GM03348 (cell line): Measurements from ENCODE around the gene GPR25.
"Not testable (repeated sequence)": the region's sequence is repeated elsewhere in the genome, so short reads cannot be mapped to it uniquely, and the experiment has no call there.

Source experiments
- DNase-seq: peaks from one replicate; pipeline ENCODE4 v3.0.0; 2012; ENCODE audit warnings: low spot score

GPR25 gene

GRCh38 chr1:200911936-200912335 is 39.2 kb downstream of the GPR25 start:
- DNase-seq, result not testable (repeated sequence)

- no peak for DNase-seq
Measured at GRCh38 chr1:200912737-200913407, 40.1 kb downstream of the GPR25 start.

GRCh38 chr1:200916152-200916551 is 43.4 kb downstream of the GPR25 start:
- DNase-seq, result no peak

GRCh38 chr1:200916681-200917080 is 43.9 kb downstream of the GPR25 start:
- no peak for DNase-seq

- no peak for DNase-seq
Measured at GRCh38 chr1:200917291-200917817, 44.6 kb downstream of the GPR25 start.

GRCh38 chr1:200918006-200918405 is 45.2 kb downstream of the GPR25 start:
- DNase-seq, result no peak

GRCh38 chr1:200919386-200919785 is 46.6 kb downstream of the GPR25 start:
- no peak for DNase-seq

- no peak for DNase-seq
Measured at GRCh38 chr1:200921571-200922110, 48.9 kb downstream of the GPR25 start.

GRCh38 chr1:200922406-200922805 is 49.6 kb downstream of the GPR25 start:
- no peak for DNase-seq

GRCh38 chr1:200923601-200924000 is 50.8 kb downstream of the GPR25 start:
- DNase-seq, result peak; percentile 42
